Measurements from ENCODE around the gene PPP1R13B.

The PPP1R13B gene

GRCh38 chr14:103834956-103835355 is 12.4 kb downstream of the PPP1R13B start:
- peaks cover 0 to 13% (median 5%) of the 10 kb centered on the region in 10 experiments; a peak in 10 of 20 replicates for H3K4me1 ChIP-seq
- H3K36me3 ChIP-seq, result no peaks in the 10 kb centered on the region
- H3K27ac ChIP-seq, result no peak overlapping the region
- H3K27me3 ChIP-seq, result no peaks in the 10 kb centered on the region
- no peak overlapping the region for H3K9ac ChIP-seq
- no peaks in the 10 kb centered on the region for H3K9me3 ChIP-seq (replicated peaks in 1 of 11)
- peaks cover 0 to 41% (median 0%) of the 10 kb centered on the region in 11 experiments; a peak in 2 of 22 replicates for H4K20me1 ChIP-seq
- no peak overlapping the region for H3K4me2 ChIP-seq
- no peak overlapping the region for H3K4me3 ChIP-seq
- TF ChIP-seq Cebpa-rat (IDR thresholded peaks at IDR 0.05), result no peak

GRCh38 chr14:103833711-103834110 is 13.7 kb downstream of the PPP1R13B start:
- Histone ChIP-seq H3K4me2 (no peak overlapping the region), H3K36me3 (no peaks in the 10 kb centered on the region)

GRCh38 chr14:103832046-103832445 is 15.3 kb downstream of the PPP1R13B start:
- H3K36me3 ChIP-seq, result no peaks in the 10 kb centered on the region
- H3K4me3 ChIP-seq, result no peak overlapping the region
- H3K9ac ChIP-seq, result no peak overlapping the region
- no peak overlapping the region for H3K27ac ChIP-seq
- H3K4me1 ChIP-seq, result peaks cover 0 to 9% (median 2%) of the 10 kb centered on the region in 10 experiments; a peak in 10 of 20 replicates
- 0 out of 22 replicates have a peak overlapping the region, but pooled peaks of 1 of the 11 experiments have one; percentile 16 for H3K4me2 ChIP-seq
- no peak for TF ChIP-seq Cebpa-rat (IDR thresholded peaks at IDR 0.05)
- H3K27me3 ChIP-seq, result no peaks in the 10 kb centered on the region
- H3K9me3 ChIP-seq (replicated peaks in 1 of 11), result no peaks in the 10 kb centered on the region
- H4K20me1 ChIP-seq, result peaks cover 0 to 38% (median 0%) of the 10 kb centered on the region in 11 experiments; a peak in 3 of 22 replicates

More at GRCh38 chr14:103833711-103834110, 13.7 kb downstream of the PPP1R13B start:
- no peak overlapping the region for H3K9ac ChIP-seq
- H3K27ac ChIP-seq, result no peak overlapping the region
- TF ChIP-seq Cebpa-rat (IDR thresholded peaks at IDR 0.05), result no peak
- no peak overlapping the region for H3K4me3 ChIP-seq
- peaks cover 0 to 13% (median 5%) of the 10 kb centered on the region in 10 experiments; a peak in 10 of 20 replicates for H3K4me1 ChIP-seq
- H4K20me1 ChIP-seq, result peaks cover 0 to 40% (median 0%) of the 10 kb centered on the region in 11 experiments; a peak in 2 of 22 replicates
- H3K27me3 ChIP-seq, result no peaks in the 10 kb centered on the region
- no peaks in the 10 kb centered on the region for H3K9me3 ChIP-seq (replicated peaks in 1 of 11)

GRCh38 chr14:103830511-103831270 is 16.7 kb downstream of the PPP1R13B start:
- Histone ChIP-seq H3K27me3 (no peaks in the 10 kb centered on the region), H3K9me3 (replicated peaks in 1 of 11) (no peaks in the 10 kb centered on the region), H3K4me2 (no peak overlapping the region), H3K4me3 (no peak overlapping the region), H4K20me1 (peaks cover 0 to 30% (median 0%) of the 10 kb centered on the region in 11 experiments; a peak in 3 of 22 replicates), H3K4me1 (peaks cover 0 to 6% (median 0%) of the 10 kb centered on the region in 10 experiments; a peak in 1 of 20 replicates), H3K9ac (no peak overlapping the region), H3K27ac (no peak overlapping the region), H3K36me3 (no peaks in the 10 kb centered on the region)
- no peak for TF ChIP-seq Cebpa-rat (IDR thresholded peaks at IDR 0.05)

GRCh38 chr14:103828315-103828967 is 18.9 kb downstream of the PPP1R13B start:
- H3K9me3 ChIP-seq (replicated peaks in 1 of 11), result no peaks in the 10 kb centered on the region
- H3K4me1 ChIP-seq, result peaks cover 0 to 10% (median 0%) of the 10 kb centered on the region in 10 experiments; a peak in 1 of 20 replicates
- H4K20me1 ChIP-seq, result peaks cover 0 to 30% (median 0%) of the 10 kb centered on the region in 11 experiments; a peak in 3 of 22 replicates
- no peak overlapping the region for H3K9ac ChIP-seq
- H3K27me3 ChIP-seq, result no peaks in the 10 kb centered on the region
- no peaks in the 10 kb centered on the region for H3K36me3 ChIP-seq
- TF ChIP-seq Cebpa-rat (IDR thresholded peaks at IDR 0.05), result no peak
- H3K27ac ChIP-seq, result no peak overlapping the region
- H3K4me3 ChIP-seq, result no peak overlapping the region
- no peak overlapping the region for H3K4me2 ChIP-seq

GRCh38 chr14:103825101-103825500 is 22.3 kb downstream of the PPP1R13B start:
- H3K4me1 ChIP-seq, result peaks cover 10 to 18% (median 13%) of the 10 kb centered on the region in 10 experiments
- TF ChIP-seq Cebpa-rat (IDR thresholded peaks at IDR 0.05), result no peak
- no peak overlapping the region for H3K4me2 ChIP-seq
- H3K4me3 ChIP-seq, result no peak overlapping the region
- H3K27me3 ChIP-seq, result no peaks in the 10 kb centered on the region
- no peak overlapping the region for H3K27ac ChIP-seq
- H3K9me3 ChIP-seq (replicated peaks in 1 of 11), result no peaks in the 10 kb centered on the region
- no peaks in the 10 kb centered on the region for H3K36me3 ChIP-seq
- no peak overlapping the region for H3K9ac ChIP-seq
- peaks cover 0 to 25% (median 0%) of the 10 kb centered on the region in 11 experiments; a peak in 3 of 22 replicates for H4K20me1 ChIP-seq

- Histone ChIP-seq H3K36me3 (no peaks in the 10 kb centered on the region), H3K9ac (no peak overlapping the region), H3K9me3 (replicated peaks in 1 of 11) (no peaks in the 10 kb centered on the region), H3K4me1 (peaks cover 16 to 25% (median 21%) of the 10 kb centered on the region in 10 experiments), H3K27me3 (no peaks in the 10 kb centered on the region), H3K4me3 (no peak overlapping the region), H3K4me2 (peak overlapping the region in 10 of 11 experiments; percentile 21 to 76 (median 52); a peak in 15 of 22 replicates), H3K27ac (no peak overlapping the region), H4K20me1 (peaks cover 0 to 23% (median 0%) of the 10 kb centered on the region in 11 experiments; a peak in 4 of 22 replicates)
- no peak for TF ChIP-seq Cebpa-rat (IDR thresholded peaks at IDR 0.05)
These were observed 26.5 kb downstream of the PPP1R13B start for GRCh38 chr14:103820908-103821307.

- no peak for TF ChIP-seq Cebpa-rat (IDR thresholded peaks at IDR 0.05)
- H3K27ac ChIP-seq, result no peak overlapping the region
- H3K4me2 ChIP-seq, result peak overlapping the region; percentile 41 to 76 (median 54); a peak in 21 of 22 replicates
- H3K27me3 ChIP-seq, result no peaks in the 10 kb centered on the region
- H3K36me3 ChIP-seq, result no peaks in the 10 kb centered on the region
- peaks cover 16 to 23% (median 21%) of the 10 kb centered on the region in 10 experiments for H3K4me1 ChIP-seq
- no peaks in the 10 kb centered on the region for H3K9me3 ChIP-seq (replicated peaks in 1 of 11)
- no peak overlapping the region for H3K4me3 ChIP-seq
- peaks cover 0 to 23% (median 0%) of the 10 kb centered on the region in 11 experiments; a peak in 4 of 22 replicates for H4K20me1 ChIP-seq
- no peak overlapping the region; a peak in 1 of 22 replicates for H3K9ac ChIP-seq
These were observed 27.0 kb downstream of the PPP1R13B start for GRCh38 chr14:103820382-103820781.
